ENCODE measurements around the gene ZNRF2.

DNA sequence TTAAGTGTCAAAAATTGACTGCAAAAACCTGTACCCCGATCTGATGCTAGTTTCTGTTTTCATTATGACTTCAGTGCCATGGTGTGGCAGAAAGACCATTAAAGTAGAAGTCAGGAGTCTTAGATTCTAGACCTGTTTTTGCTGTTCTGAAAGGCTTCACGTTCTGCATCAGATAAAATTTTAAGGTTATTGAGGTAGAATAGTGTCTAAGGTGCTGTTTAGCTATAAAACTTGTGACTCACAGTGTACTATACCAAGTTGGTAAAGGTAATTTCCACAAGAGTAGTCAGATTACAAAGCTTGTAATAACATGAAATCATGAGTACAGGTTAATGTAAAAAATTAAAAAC, 38.6 kb downstream of the ZNRF2 start:
- TF ChIP-seq, protein P1, sequence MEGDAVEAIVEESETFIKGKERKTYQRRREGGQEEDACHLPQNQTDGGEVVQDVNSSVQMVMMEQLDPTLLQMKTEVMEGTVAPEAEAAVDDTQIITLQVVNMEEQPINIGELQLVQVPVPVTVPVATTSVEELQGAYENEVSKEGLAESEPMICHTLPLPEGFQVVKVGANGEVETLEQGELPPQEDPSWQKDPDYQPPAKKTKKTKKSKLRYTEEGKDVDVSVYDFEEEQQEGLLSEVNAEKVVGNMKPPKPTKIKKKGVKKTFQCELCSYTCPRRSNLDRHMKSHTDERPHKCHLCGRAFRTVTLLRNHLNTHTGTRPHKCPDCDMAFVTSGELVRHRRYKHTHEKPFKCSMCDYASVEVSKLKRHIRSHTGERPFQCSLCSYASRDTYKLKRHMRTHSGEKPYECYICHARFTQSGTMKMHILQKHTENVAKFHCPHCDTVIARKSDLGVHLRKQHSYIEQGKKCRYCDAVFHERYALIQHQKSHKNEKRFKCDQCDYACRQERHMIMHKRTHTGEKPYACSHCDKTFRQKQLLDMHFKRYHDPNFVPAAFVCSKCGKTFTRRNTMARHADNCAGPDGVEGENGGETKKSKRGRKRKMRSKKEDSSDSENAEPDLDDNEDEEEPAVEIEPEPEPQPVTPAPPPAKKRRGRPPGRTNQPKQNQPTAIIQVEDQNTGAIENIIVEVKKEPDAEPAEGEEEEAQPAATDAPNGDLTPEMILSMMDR (IDR thresholded peaks at IDR 0.05), result no peak
- no peak for TF ChIP-seq POLR2A (IDR thresholded peaks at IDR 0.05)

Measured in esophagus squamous epithelium (tissue), 4 donors.